Uterus (tissue), 2 donors: Measurements from ENCODE around the gene DNAJB8.

Experiments used
- POLR2A ChIP-seq, 2 donors: fragments of 450-650 bp; IDR thresholded peaks; one replicate each; pipeline ENCODE4 v1.6.1; 2016; ENCODE audit warnings: antibody characterized with exemption in 2 of 2, mild to moderate bottlenecking in 1 of 2, moderate library complexity in 1 of 2
- TF ChIP-seq, protein P1 (sequence below), 4 experiments: fragments of 200-600 bp in 2 of 4; fragments of 450-650 bp in 2 of 4; sonication (generic) in 2 of 4; IDR thresholded peaks; one replicate each; pipeline ENCODE4 v1.5.1; 2016 to 2019; ENCODE audit warnings: antibody characterized with exemption in 4 of 4, mild to moderate bottlenecking in 2 of 4, moderate library complexity in 1 of 4

DNA sequence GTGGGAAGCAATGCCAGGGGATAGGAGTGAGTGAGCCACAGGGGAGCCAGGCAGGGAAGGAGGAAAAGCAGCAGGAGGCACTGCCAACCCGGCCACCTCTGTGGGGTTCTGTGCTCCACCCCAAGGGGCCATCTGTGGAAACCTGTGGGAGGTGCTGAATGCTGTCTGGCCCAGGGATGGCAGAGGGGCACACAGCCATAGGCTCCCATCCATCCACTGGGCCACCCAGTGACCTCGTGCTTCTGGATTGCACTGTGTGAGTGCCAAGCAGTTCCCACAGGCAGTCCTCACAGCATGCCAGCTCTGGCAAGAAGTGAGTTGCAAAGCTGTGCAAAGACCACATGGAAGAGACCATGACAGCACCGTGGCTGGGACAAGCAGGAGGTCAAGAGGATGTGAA lies 27.5 kb downstream of the DNAJB8 start:
- TF ChIP-seq, protein P1, sequence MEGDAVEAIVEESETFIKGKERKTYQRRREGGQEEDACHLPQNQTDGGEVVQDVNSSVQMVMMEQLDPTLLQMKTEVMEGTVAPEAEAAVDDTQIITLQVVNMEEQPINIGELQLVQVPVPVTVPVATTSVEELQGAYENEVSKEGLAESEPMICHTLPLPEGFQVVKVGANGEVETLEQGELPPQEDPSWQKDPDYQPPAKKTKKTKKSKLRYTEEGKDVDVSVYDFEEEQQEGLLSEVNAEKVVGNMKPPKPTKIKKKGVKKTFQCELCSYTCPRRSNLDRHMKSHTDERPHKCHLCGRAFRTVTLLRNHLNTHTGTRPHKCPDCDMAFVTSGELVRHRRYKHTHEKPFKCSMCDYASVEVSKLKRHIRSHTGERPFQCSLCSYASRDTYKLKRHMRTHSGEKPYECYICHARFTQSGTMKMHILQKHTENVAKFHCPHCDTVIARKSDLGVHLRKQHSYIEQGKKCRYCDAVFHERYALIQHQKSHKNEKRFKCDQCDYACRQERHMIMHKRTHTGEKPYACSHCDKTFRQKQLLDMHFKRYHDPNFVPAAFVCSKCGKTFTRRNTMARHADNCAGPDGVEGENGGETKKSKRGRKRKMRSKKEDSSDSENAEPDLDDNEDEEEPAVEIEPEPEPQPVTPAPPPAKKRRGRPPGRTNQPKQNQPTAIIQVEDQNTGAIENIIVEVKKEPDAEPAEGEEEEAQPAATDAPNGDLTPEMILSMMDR (IDR thresholded peaks at IDR 0.05): no peak
- TF ChIP-seq POLR2A (IDR thresholded peaks at IDR 0.05): no peak
